ENCODE results near the gene FUT9.

FUT9 gene

DNA sequence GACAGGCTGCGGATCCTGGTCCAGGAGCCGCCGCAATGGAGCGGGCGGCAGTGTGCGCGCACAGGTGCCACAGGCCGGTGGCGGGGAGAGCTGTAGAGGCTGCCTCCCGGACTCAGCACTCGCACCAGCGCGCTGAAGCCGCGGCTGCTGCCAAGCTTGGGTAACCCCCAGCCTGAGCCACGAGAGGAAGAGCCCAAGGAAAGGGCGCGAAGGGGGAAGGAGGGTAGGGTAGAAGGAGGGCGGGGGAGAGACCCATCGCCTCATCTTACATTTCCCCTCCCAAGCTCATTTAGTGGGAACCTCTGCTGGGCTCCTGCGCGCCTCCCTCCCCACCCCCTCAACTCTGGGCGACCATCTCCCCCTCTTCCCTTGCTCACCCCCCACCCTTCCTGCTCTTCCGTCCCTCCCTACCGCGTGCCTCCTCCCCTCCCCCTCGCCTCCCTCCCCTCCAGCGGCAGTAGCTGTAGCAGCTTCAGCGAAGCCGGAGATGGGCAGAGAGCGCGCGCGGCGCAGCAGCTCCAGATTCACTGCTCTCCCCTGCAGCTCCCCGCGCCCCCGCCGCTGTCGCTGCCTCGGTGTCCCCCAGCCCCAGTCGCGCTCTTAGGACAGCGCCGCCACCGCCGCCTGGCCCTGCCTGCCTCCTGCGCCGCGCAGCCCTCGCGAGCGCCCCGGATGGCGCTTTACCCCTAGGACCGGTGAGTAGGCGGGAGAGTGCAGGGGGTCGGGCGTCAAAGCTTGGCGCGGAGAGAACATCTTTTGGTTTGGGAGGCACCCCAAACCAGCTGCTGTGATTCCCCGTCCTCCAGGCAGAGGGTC lies at the start of gene FUT9:
Gene FUT9, plus strand, starts transcription at position 457 of the 816 bp plus-strand sequence. CDS start 187,182 bp downstream, outside the sequence.
- TF ChIP-seq Cebpa-rat (IDR thresholded peaks at IDR 0.05): no peak
- Histone ChIP-seq H4K20me1 (no peaks in the 10 kb centered on the region), H3K9me3 (peaks cover 16% of the 10 kb centered on the region), H3K27ac (no peak within 1 kb of the TSS), H3K4me2 (no peak within 1 kb of the TSS), H3K4me3 (no peak within 1 kb of the TSS), H3K27me3 (no peaks in the 10 kb centered on the region), H3K36me3 (no peaks in the 10 kb centered on the region), H3K9ac (no peak within 1 kb of the TSS), H3K4me1 (no peaks in the 10 kb centered on the region)

DNA sequence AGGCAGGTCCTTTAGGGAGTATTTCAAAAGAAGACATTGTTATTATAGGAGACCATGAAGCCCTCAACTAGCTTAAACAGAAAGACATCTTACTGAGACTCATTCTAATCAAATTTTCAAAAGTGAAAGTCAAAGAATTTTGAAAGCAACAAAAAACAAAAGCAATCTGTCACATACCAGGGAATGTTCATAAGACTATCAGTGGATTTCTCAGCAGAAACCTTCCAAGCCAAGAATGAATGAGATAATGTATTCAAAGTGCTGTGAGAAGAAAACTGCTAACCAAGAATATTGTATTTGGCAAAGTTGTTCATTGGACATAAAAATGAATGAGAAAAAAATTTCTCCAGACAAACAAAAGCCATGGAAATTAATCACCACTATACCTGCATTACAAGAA lies 48.2 kb upstream of the FUT9 start:
- no peak overlapping the region for H3K9ac ChIP-seq
- no peaks in the 10 kb centered on the region for H3K4me1 ChIP-seq
- no peak overlapping the region for H3K27ac ChIP-seq
- H3K9me3 ChIP-seq: peaks cover 4% of the 10 kb centered on the region; the same call in 1 of the 2 replicates
- TF ChIP-seq Cebpa-rat (IDR thresholded peaks at IDR 0.05): no peak
- no peak overlapping the region for H3K4me3 ChIP-seq
- no peaks in the 10 kb centered on the region for H3K27me3 ChIP-seq
- H3K4me2 ChIP-seq: no peak overlapping the region
- H4K20me1 ChIP-seq: no peaks in the 10 kb centered on the region
- no peaks in the 10 kb centered on the region for H3K36me3 ChIP-seq

DNA sequence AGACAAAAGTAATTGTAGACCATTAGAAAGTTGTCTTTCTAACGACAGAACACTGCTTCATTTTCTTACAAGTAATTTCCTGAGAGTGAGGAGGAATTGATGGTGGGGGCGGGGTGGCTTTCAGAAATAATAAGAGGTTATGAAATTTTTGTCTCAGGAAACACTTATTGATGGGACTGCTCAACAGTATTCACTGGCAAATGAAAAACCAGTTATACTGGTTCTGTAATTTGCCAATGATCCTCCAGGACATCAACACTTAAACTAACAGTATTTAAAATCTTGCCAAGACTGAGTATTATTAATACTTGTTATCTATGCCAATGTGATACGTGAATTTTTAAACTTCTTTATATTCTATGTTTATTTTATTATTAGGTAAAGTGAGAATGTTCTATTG lies 41.8 kb upstream of the FUT9 start:
- Histone ChIP-seq H3K9me3 (no peaks in the 10 kb centered on the region), H3K9ac (no peak overlapping the region)
- TF ChIP-seq Cebpa-rat (IDR thresholded peaks at IDR 0.05): no peak

DNA sequence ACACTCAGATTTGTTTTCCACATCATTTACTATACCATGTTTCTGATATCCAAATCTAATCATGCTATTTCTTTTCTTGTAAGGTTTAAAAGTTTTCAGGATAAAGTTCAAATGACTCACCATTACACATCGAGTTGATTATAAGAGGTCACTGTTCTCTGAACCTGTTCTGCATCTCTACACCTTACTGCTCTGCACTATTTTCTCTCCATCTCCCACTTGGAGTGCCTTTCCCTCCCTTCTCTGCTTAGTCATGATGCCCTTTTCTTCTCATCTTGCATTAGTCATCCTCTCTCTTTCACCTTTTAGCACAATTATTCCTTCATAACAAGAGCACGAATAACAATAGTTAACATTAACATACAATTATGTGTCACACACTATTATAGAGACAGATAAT lies 37.5 kb upstream of the FUT9 start:
- no peak overlapping the region for H3K4me3 ChIP-seq
- H3K4me2 ChIP-seq: no peak overlapping the region
- H3K27me3 ChIP-seq: no peaks in the 10 kb centered on the region
- no peak overlapping the region for H3K9ac ChIP-seq
- no peaks in the 10 kb centered on the region for H3K36me3 ChIP-seq
- H3K4me1 ChIP-seq: no peaks in the 10 kb centered on the region
- TF ChIP-seq Cebpa-rat (IDR thresholded peaks at IDR 0.05): no peak
- no peaks in the 10 kb centered on the region for H4K20me1 ChIP-seq
- no peaks in the 10 kb centered on the region for H3K9me3 ChIP-seq
- no peak overlapping the region for H3K27ac ChIP-seq

More for the DNA sequence above, 41.8 kb upstream of the FUT9 start:
- no peaks in the 10 kb centered on the region for H3K36me3 ChIP-seq
- H3K4me2 ChIP-seq: no peak overlapping the region
- no peak overlapping the region for H3K27ac ChIP-seq
- no peaks in the 10 kb centered on the region for H3K27me3 ChIP-seq
- no peaks in the 10 kb centered on the region for H3K4me1 ChIP-seq
- no peaks in the 10 kb centered on the region for H4K20me1 ChIP-seq
- no peak overlapping the region for H3K4me3 ChIP-seq

DNA sequence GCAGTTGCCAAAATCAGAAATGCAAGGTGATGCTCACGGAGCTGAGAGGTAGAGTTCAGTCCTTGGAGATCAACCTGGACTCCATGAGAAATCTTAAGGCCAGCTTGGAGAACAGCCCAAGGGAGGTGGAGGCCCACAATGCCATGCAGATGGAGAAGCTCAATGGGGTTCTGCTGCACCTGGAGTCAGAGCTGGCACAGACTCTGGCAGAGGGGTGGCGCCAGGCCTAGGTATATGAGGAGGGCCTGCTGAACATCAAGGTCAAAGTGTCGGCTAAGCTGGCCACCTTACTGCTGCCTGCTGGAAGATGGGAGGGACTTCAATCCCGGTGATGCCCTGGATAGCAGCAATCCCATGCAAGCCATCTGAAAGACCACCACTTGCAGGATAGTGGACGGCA lies 23.9 kb upstream of the FUT9 start:
- TF ChIP-seq Cebpa-rat (IDR thresholded peaks at IDR 0.05): no peak
- no peaks in the 10 kb centered on the region for H3K36me3 ChIP-seq

DNA sequence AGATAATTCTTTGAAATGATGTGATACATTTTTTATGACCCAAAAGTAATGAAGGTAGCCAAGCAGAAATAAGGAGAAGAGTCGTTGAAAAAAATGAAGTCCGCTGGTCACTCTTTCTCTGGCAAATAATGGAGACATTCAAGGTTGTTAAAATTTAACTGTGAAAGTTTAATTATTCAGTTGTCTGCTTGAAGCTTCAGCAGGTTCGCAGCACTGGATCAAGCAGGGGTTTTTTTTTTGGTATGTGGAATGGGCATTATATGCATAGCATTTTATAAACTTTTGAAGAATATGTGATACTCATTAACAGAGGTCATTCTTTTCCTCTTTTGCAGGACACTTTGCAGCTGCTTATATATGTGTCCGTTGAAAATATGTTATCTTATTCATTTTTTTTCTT lies 21.6 kb upstream of the FUT9 start:
- H4K20me1 ChIP-seq: no peaks in the 10 kb centered on the region
- no peaks in the 10 kb centered on the region for H3K4me1 ChIP-seq
- H3K27me3 ChIP-seq: no peaks in the 10 kb centered on the region
- H3K27ac ChIP-seq: no peak overlapping the region
- H3K9ac ChIP-seq: no peak overlapping the region
- no peak overlapping the region for H3K4me3 ChIP-seq
- no peak for TF ChIP-seq Cebpa-rat (IDR thresholded peaks at IDR 0.05)
- no peak overlapping the region for H3K4me2 ChIP-seq
- peaks cover 21% of the 10 kb centered on the region for H3K9me3 ChIP-seq
- H3K36me3 ChIP-seq: no peaks in the 10 kb centered on the region

More for the DNA sequence above, 23.9 kb upstream of the FUT9 start:
- no peaks in the 10 kb centered on the region for H4K20me1 ChIP-seq
- no peaks in the 10 kb centered on the region for H3K4me1 ChIP-seq
- peaks cover 24% of the 10 kb centered on the region for H3K9me3 ChIP-seq
- no peak overlapping the region for H3K27ac ChIP-seq
- H3K9ac ChIP-seq: no peak overlapping the region
- no peak overlapping the region for H3K4me3 ChIP-seq
- H3K27me3 ChIP-seq: no peaks in the 10 kb centered on the region
- no peak overlapping the region for H3K4me2 ChIP-seq

DNA sequence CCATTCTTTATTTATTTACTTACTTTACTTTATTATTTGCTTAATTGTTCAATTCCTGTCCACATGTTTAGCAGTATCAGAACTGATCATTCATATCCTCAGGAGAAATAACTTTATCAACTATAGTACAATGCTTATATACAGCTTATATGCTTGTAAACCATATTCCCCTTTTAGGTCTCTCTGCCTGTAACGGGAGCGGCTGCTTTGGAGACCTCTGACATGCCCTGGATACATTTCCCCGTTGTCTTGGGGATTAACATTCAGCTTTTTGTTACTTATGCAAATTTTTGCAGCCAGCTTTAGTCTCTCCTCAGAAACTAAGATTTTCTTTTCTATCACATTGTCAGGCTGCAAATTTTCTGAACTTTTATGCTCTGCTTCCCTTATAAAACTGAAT lies 17.6 kb upstream of the FUT9 start:
- Histone ChIP-seq H3K27me3 (no peaks in the 10 kb centered on the region), H3K4me1 (no peaks in the 10 kb centered on the region), H3K4me3 (no peak overlapping the region), H3K9me3 (no peaks in the 10 kb centered on the region), H3K4me2 (no peak overlapping the region), H3K27ac (no peak overlapping the region), H3K36me3 (no peaks in the 10 kb centered on the region), H3K9ac (no peak overlapping the region), H4K20me1 (no peaks in the 10 kb centered on the region)
- no peak for TF ChIP-seq Cebpa-rat (IDR thresholded peaks at IDR 0.05)

DNA sequence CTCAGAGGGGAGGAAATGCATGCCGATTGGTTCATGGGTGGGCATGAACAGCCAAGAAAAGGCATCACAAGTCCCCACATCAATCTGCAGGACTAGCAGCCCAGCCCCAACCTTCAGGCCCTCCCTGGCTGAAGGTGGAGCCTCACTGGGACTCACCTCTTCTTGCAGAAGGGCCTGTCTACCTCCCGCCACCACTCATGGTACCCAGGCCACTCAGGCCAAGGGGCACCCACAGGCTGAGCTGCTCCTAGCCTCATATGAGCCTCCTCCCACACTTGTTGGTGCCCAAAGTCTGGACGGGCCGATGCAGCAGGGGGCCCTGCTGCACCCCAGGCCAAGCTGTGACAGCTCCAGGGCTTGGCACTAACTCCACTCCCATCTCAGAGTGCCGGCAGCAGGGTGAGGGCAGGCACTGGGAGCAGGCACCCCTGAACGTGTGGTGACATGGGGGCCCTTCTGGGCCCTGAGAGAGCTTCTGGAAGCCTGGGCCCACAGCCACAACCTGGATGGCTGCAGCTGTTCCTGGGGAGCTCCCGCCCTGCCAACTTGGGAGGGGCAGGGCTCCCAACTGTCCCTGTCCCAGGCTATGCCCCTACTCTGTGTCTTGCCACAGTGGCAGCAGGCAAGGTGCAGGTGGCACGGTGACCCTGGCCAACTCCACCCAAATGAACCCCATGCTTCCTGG lies 13.7 kb upstream of the FUT9 start:
- TF ChIP-seq Cebpa-rat (IDR thresholded peaks at IDR 0.05): no peak
- H3K27me3 ChIP-seq: no peaks in the 10 kb centered on the region

DNA sequence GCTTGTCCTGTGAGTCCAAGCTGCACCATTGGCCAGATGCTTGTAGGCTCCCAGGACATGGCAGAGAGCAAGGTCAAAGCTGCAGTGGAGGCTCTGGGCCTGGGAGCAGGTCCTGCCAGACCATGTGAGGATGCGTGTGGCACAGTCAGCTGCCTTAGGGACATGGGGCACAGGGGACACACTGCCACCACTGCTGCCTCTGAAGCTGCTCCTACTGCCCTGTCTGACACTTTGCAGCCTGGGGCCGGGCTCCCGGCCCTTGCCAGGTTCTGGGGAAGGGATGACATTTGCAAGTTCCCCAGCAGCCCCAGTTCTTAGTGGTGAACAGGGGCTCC lies 13.2 kb upstream of the FUT9 start:
- H3K4me2 ChIP-seq: no peak overlapping the region
- no peak for TF ChIP-seq Cebpa-rat (IDR thresholded peaks at IDR 0.05)
- H3K27me3 ChIP-seq: no peaks in the 10 kb centered on the region
- H3K27ac ChIP-seq: no peak overlapping the region
- H3K4me1 ChIP-seq: no peaks in the 10 kb centered on the region
- no peaks in the 10 kb centered on the region for H3K9me3 ChIP-seq
- no peak overlapping the region for H3K9ac ChIP-seq
- no peaks in the 10 kb centered on the region for H3K36me3 ChIP-seq
- no peaks in the 10 kb centered on the region for H4K20me1 ChIP-seq
- no peak overlapping the region for H3K4me3 ChIP-seq

More for the DNA sequence above, 13.7 kb upstream of the FUT9 start:
- no peaks in the 10 kb centered on the region for H3K9me3 ChIP-seq
- H3K27ac ChIP-seq: no peak overlapping the region
- no peak overlapping the region for H3K4me3 ChIP-seq
- no peaks in the 10 kb centered on the region for H3K36me3 ChIP-seq
- no peak overlapping the region for H3K4me2 ChIP-seq
- H3K4me1 ChIP-seq: no peaks in the 10 kb centered on the region
- no peaks in the 10 kb centered on the region for H4K20me1 ChIP-seq
- no peak overlapping the region for H3K9ac ChIP-seq

DNA sequence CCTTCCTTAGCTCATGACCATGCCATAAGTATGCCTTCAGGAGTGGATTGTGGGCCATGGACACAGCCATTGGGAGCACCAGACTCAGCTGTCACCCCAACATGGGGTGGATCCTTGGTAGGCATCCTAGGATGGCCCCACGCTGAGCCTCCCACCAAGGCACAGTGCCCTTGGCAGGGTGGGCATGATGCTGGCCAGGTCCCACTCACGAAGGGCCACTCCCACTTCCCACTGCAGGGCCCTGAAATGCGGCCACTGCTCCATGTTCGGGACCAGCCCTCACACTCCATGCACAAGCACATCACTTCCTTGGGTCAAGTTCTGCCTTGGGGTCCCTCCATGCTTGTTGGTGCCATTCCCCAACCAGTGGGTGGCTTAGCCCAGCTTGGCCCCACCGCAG lies 12.9 kb upstream of the FUT9 start:
- no peaks in the 10 kb centered on the region for H4K20me1 ChIP-seq
- no peaks in the 10 kb centered on the region for H3K9me3 ChIP-seq
- H3K4me3 ChIP-seq: no peak overlapping the region
- H3K36me3 ChIP-seq: no peaks in the 10 kb centered on the region
- no peaks in the 10 kb centered on the region for H3K4me1 ChIP-seq
- no peaks in the 10 kb centered on the region for H3K27me3 ChIP-seq
- no peak overlapping the region for H3K4me2 ChIP-seq
- no peak overlapping the region for H3K27ac ChIP-seq
- TF ChIP-seq Cebpa-rat (IDR thresholded peaks at IDR 0.05): no peak
- H3K9ac ChIP-seq: no peak overlapping the region
